ENCODE measurements around the gene ANO10.

The ANO10 gene

GRCh38 chr3:43445820-43446219, 176.0 kb downstream of the ANO10 start:
- ChIA-PET CTCF (interaction anchor here (0.9 kb wide), 1 partner anchor 29 kb away, joined by 3 read pairs; no protein-coding TSS in a partner anchor), POLR2A (interaction anchor here (0.6 kb wide), 1 partner anchor 10 kb away, joined by 3 read pairs; no protein-coding TSS in a partner anchor)
- Histone ChIP-seq H3K27ac (ENCODE audit: insufficient read depth in 1 of 2, low read depth in 1 of 2, low read length in 2 of 2, poor library complexity in 1 of 2, severe bottlenecking in 2 of 2) (no peak overlapping the region), H3K9me3 (ENCODE audit: control extremely low read depth in 1 of 5, control insufficient read depth in 4 of 5, insufficient read depth in 2 of 5, low read depth in 1 of 5, low read length in 4 of 5) (no peaks in the 10 kb centered on the region), H3K36me3 (ENCODE audit: control insufficient read depth in 4 of 4, insufficient read depth in 4 of 4, low read length in 3 of 4) (no peaks in the 10 kb centered on the region), H3K4me3 (ENCODE audit: control insufficient read depth in 1 of 7, extremely low read depth in 1 of 7, insufficient read depth in 4 of 7, low read depth in 2 of 7, low read length in 6 of 7) (no peak overlapping the region), H3K27me3 (replicated peaks in 2 of 5; ENCODE audit: control insufficient read depth in 4 of 5, insufficient read depth in 5 of 5, low read length in 4 of 5) (no peaks in the 10 kb centered on the region), H3K4me1 (ENCODE audit: control extremely low read depth in 1 of 4, control insufficient read depth in 4 of 4, insufficient read depth in 4 of 4, low read length in 3 of 4) (no peaks in the 10 kb centered on the region)
- 100% methylated on average over 3 of the region's 4 CpGs for WGBS (ENCODE audit: insufficient coverage)
- no peak for DNase-seq

GRCh38 chr3:43442872-43443395, 178.9 kb downstream of the ANO10 start:
- POLR2A ChIA-PET, result no interaction called here
- peaks cover 0 to 2% (median 0%) of the 10 kb centered on the region in 4 experiments for H3K36me3 ChIP-seq (ENCODE audit: control insufficient read depth in 4 of 4, insufficient read depth in 4 of 4, low read length in 3 of 4)
- no peaks in the 10 kb centered on the region for H3K4me1 ChIP-seq (ENCODE audit: control extremely low read depth in 1 of 4, control insufficient read depth in 4 of 4, insufficient read depth in 4 of 4, low read length in 3 of 4)
- CTCF ChIA-PET, result interaction anchor here (1.0 kb wide), 1 partner anchor 58 kb away, joined by 3 read pairs; no protein-coding TSS in a partner anchor
- no peak overlapping the region for H3K4me3 ChIP-seq (ENCODE audit: control insufficient read depth in 1 of 7, extremely low read depth in 1 of 7, insufficient read depth in 4 of 7, low read depth in 2 of 7, low read length in 6 of 7)
- DNase-seq, result no peak
- H3K27me3 ChIP-seq (replicated peaks in 2 of 5; ENCODE audit: control insufficient read depth in 4 of 5, insufficient read depth in 5 of 5, low read length in 4 of 5), result no peaks in the 10 kb centered on the region
- H3K9me3 ChIP-seq (ENCODE audit: control extremely low read depth in 1 of 5, control insufficient read depth in 4 of 5, insufficient read depth in 2 of 5, low read depth in 1 of 5, low read length in 4 of 5), result peaks cover 0 to 17% (median 0%) of the 10 kb centered on the region in 5 experiments
- H3K27ac ChIP-seq (ENCODE audit: insufficient read depth in 1 of 2, low read depth in 1 of 2, low read length in 2 of 2, poor library complexity in 1 of 2, severe bottlenecking in 2 of 2), result no peak overlapping the region
- WGBS (ENCODE audit: insufficient coverage), result 89% methylated on average over 1 of the region's 2 CpGs

GRCh38 chr3:43436507-43437140, 185.2 kb downstream of the ANO10 start:
- Histone ChIP-seq H3K36me3 (ENCODE audit: control insufficient read depth in 4 of 4, insufficient read depth in 4 of 4, low read length in 3 of 4) (peaks cover 0 to 4% (median 2%) of the 10 kb centered on the region in 4 experiments), H3K27ac (ENCODE audit: insufficient read depth in 1 of 2, low read depth in 1 of 2, low read length in 2 of 2, poor library complexity in 1 of 2, severe bottlenecking in 2 of 2) (no peak overlapping the region), H3K9me3 (ENCODE audit: control extremely low read depth in 1 of 5, control insufficient read depth in 4 of 5, insufficient read depth in 2 of 5, low read depth in 1 of 5, low read length in 4 of 5) (peaks cover 0 to 19% (median 0%) of the 10 kb centered on the region in 5 experiments), H3K4me1 (ENCODE audit: control extremely low read depth in 1 of 4, control insufficient read depth in 4 of 4, insufficient read depth in 4 of 4, low read length in 3 of 4) (no peaks in the 10 kb centered on the region), H3K4me3 (ENCODE audit: control insufficient read depth in 1 of 7, extremely low read depth in 1 of 7, insufficient read depth in 4 of 7, low read depth in 2 of 7, low read length in 6 of 7) (no peak overlapping the region), H3K27me3 (replicated peaks in 2 of 5; ENCODE audit: control insufficient read depth in 4 of 5, insufficient read depth in 5 of 5, low read length in 4 of 5) (no peaks in the 10 kb centered on the region)
- POLR2A ChIA-PET, result no interaction called here
- WGBS (ENCODE audit: insufficient coverage), result 93% methylated on average over 2 of the region's 3 CpGs
- DNase-seq, result no peak
- CTCF ChIA-PET, result no interaction called here

GRCh38 chr3:43435706-43436105, 186.1 kb downstream of the ANO10 start:
- Histone ChIP-seq H3K36me3 (ENCODE audit: control insufficient read depth in 4 of 4, insufficient read depth in 4 of 4, low read length in 3 of 4) (peaks cover 2 to 7% (median 4%) of the 10 kb centered on the region in 4 experiments), H3K27ac (ENCODE audit: insufficient read depth in 1 of 2, low read depth in 1 of 2, low read length in 2 of 2, poor library complexity in 1 of 2, severe bottlenecking in 2 of 2) (no peak overlapping the region), H3K27me3 (replicated peaks in 2 of 5; ENCODE audit: control insufficient read depth in 4 of 5, insufficient read depth in 5 of 5, low read length in 4 of 5) (no peaks in the 10 kb centered on the region), H3K4me1 (ENCODE audit: control extremely low read depth in 1 of 4, control insufficient read depth in 4 of 4, insufficient read depth in 4 of 4, low read length in 3 of 4) (no peaks in the 10 kb centered on the region), H3K9me3 (ENCODE audit: control extremely low read depth in 1 of 5, control insufficient read depth in 4 of 5, insufficient read depth in 2 of 5, low read depth in 1 of 5, low read length in 4 of 5) (peaks cover 0 to 19% (median 0%) of the 10 kb centered on the region in 5 experiments), H3K4me3 (ENCODE audit: control insufficient read depth in 1 of 7, extremely low read depth in 1 of 7, insufficient read depth in 4 of 7, low read depth in 2 of 7, low read length in 6 of 7) (no peak overlapping the region)
- ChIA-PET CTCF (no interaction called here), POLR2A (interaction anchor here (0.6 kb wide), 1 partner anchor 10 kb away, joined by 3 read pairs; no protein-coding TSS in a partner anchor)
- DNase-seq, result no peak

GRCh38 chr3:43434431-43434830, 187.4 kb downstream of the ANO10 start:
- H3K27me3 ChIP-seq (replicated peaks in 2 of 5; ENCODE audit: control insufficient read depth in 4 of 5, insufficient read depth in 5 of 5, low read length in 4 of 5), result no peaks in the 10 kb centered on the region
- ChIA-PET POLR2A (no interaction called here), CTCF (no interaction called here)

GRCh38 chr3:43432462-43432861, 189.3 kb downstream of the ANO10 start:
- 100% methylated on average over 1 of the region's 2 CpGs for WGBS (ENCODE audit: insufficient coverage)
- CTCF ChIA-PET, result no interaction called here
- no peaks in the 10 kb centered on the region for H3K27me3 ChIP-seq (replicated peaks in 2 of 5; ENCODE audit: control insufficient read depth in 4 of 5, insufficient read depth in 5 of 5, low read length in 4 of 5)
- POLR2A ChIA-PET, result interaction anchor here (0.5 kb wide), 1 partner anchor 610 kb away, joined by 3 read pairs; no protein-coding TSS in a partner anchor
- no peaks in the 10 kb centered on the region for H3K9me3 ChIP-seq (ENCODE audit: control extremely low read depth in 1 of 5, control insufficient read depth in 4 of 5, insufficient read depth in 2 of 5, low read depth in 1 of 5, low read length in 4 of 5)
- no peaks in the 10 kb centered on the region for H3K4me1 ChIP-seq (ENCODE audit: control extremely low read depth in 1 of 4, control insufficient read depth in 4 of 4, insufficient read depth in 4 of 4, low read length in 3 of 4)
- no peak overlapping the region for H3K27ac ChIP-seq (ENCODE audit: insufficient read depth in 1 of 2, low read depth in 1 of 2, low read length in 2 of 2, poor library complexity in 1 of 2, severe bottlenecking in 2 of 2)
- H3K36me3 ChIP-seq (ENCODE audit: control insufficient read depth in 4 of 4, insufficient read depth in 4 of 4, low read length in 3 of 4), result peaks cover 2 to 7% (median 4%) of the 10 kb centered on the region in 4 experiments
- no peak overlapping the region for H3K4me3 ChIP-seq (ENCODE audit: control insufficient read depth in 1 of 7, extremely low read depth in 1 of 7, insufficient read depth in 4 of 7, low read depth in 2 of 7, low read length in 6 of 7)
- no peak for DNase-seq

More at GRCh38 chr3:43434431-43434830, 187.4 kb downstream of the ANO10 start:
- Histone ChIP-seq H3K9me3 (ENCODE audit: control extremely low read depth in 1 of 5, control insufficient read depth in 4 of 5, insufficient read depth in 2 of 5, low read depth in 1 of 5, low read length in 4 of 5) (peaks cover 0 to 13% (median 0%) of the 10 kb centered on the region in 5 experiments), H3K4me1 (ENCODE audit: control extremely low read depth in 1 of 4, control insufficient read depth in 4 of 4, insufficient read depth in 4 of 4, low read length in 3 of 4) (no peaks in the 10 kb centered on the region), H3K36me3 (ENCODE audit: control insufficient read depth in 4 of 4, insufficient read depth in 4 of 4, low read length in 3 of 4) (peaks cover 2 to 7% (median 4%) of the 10 kb centered on the region in 4 experiments), H3K4me3 (ENCODE audit: control insufficient read depth in 1 of 7, extremely low read depth in 1 of 7, insufficient read depth in 4 of 7, low read depth in 2 of 7, low read length in 6 of 7) (no peak overlapping the region), H3K27ac (ENCODE audit: insufficient read depth in 1 of 2, low read depth in 1 of 2, low read length in 2 of 2, poor library complexity in 1 of 2, severe bottlenecking in 2 of 2) (no peak overlapping the region)
- WGBS (ENCODE audit: insufficient coverage), result 100% methylated on average over 1 of the region's 2 CpGs
- DNase-seq, result no peak

- CTCF ChIA-PET, result no interaction called here
- DNase-seq, result no peak
- no peak overlapping the region for H3K4me3 ChIP-seq (ENCODE audit: control insufficient read depth in 1 of 7, extremely low read depth in 1 of 7, insufficient read depth in 4 of 7, low read depth in 2 of 7, low read length in 6 of 7)
- H3K9me3 ChIP-seq (ENCODE audit: control extremely low read depth in 1 of 5, control insufficient read depth in 4 of 5, insufficient read depth in 2 of 5, low read depth in 1 of 5, low read length in 4 of 5), result peaks cover 0 to 14% (median 5%) of the 10 kb centered on the region in 5 experiments
- no peaks in the 10 kb centered on the region for H3K27me3 ChIP-seq (replicated peaks in 2 of 5; ENCODE audit: control insufficient read depth in 4 of 5, insufficient read depth in 5 of 5, low read length in 4 of 5)
- POLR2A ChIA-PET, result no interaction called here
- no peak overlapping the region for H3K27ac ChIP-seq (ENCODE audit: insufficient read depth in 1 of 2, low read depth in 1 of 2, low read length in 2 of 2, poor library complexity in 1 of 2, severe bottlenecking in 2 of 2)
- no peaks in the 10 kb centered on the region for H3K4me1 ChIP-seq (ENCODE audit: control extremely low read depth in 1 of 4, control insufficient read depth in 4 of 4, insufficient read depth in 4 of 4, low read length in 3 of 4)
- WGBS (ENCODE audit: insufficient coverage), result no CpG with 5 or more reads among the region's 1 CpG
- H3K36me3 ChIP-seq (ENCODE audit: control insufficient read depth in 4 of 4, insufficient read depth in 4 of 4, low read length in 3 of 4), result peaks cover 1 to 4% (median 2%) of the 10 kb centered on the region in 4 experiments
Observed at GRCh38 chr3:43426388-43426787, 195.4 kb downstream of the ANO10 start.
